H1 (cell line): ENCODE data around the gene ABCF2. TPM values are rescaled to one million over a fixed set of nuclear protein-coding genes. Genes with fewer than 3 reads are reported as not detected.

ENCODE experiments used
- CTCF ChIA-PET: fragments of 300-600 bp; sonication (Branson Sonifier 250); formaldehyde crosslinking; loops from one replicate; lab custom pipeline; 2021; ENCODE audit not compliant: partially characterized antibody; lab: Charles Lee
- POLR2A ChIA-PET: fragments of 300-600 bp; sonication (Branson Sonifier 250); formaldehyde crosslinking; loops from one replicate; lab custom pipeline; 2021; ENCODE audit warnings: inconsistent platforms; ENCODE audit not compliant: partially characterized antibody; lab: Charles Lee
- DNase-seq, 2 experiments: peaks; one replicate each; pipeline versions ENCODE4 v3.0.0 to v3.0.0-alpha.2; 2010 to 2022; ENCODE audit warnings: low spot score in 2 of 2, low read depth in 1 of 2, mixed read lengths in 1 of 2
- FAIRE-seq: peaks from 2 replicates; lab custom pipeline; 2011; peaks lifted over from hg19 to GRCh38; lab: Jason Lieb, UNC
- H2AFZ ChIP-seq: 2 replicates; pipeline ENCODE4 v1.8.1; 2012; ENCODE audit warnings: low read length, inconsistent platforms
- H2AK5ac ChIP-seq: 2 replicates; pipeline ENCODE4 v1.6.1; 2013; ENCODE audit warnings: low read depth, low read length
- H2BK120ac ChIP-seq: replicated peaks from 2 replicates; pipeline ENCODE3; 2013; ENCODE audit warnings: low read depth, low read length, inconsistent platforms
- H2BK12ac ChIP-seq: 2 replicates; pipeline ENCODE4 v1.6.1; 2013; ENCODE audit warnings: low read depth, low read length
- H2BK15ac ChIP-seq: 2 replicates; pipeline ENCODE4 v1.6.1; 2013; ENCODE audit warnings: low read length
- H2BK20ac ChIP-seq: 2 replicates; pipeline ENCODE4 v1.6.1; 2013; ENCODE audit warnings: low read length
- H2BK5ac ChIP-seq: 2 replicates; pipeline ENCODE4 v1.6.1; 2013; ENCODE audit warnings: low read depth, low read length
- H3K14ac ChIP-seq: 2 replicates; pipeline ENCODE4 v1.6.1; 2013; ENCODE audit warnings: inconsistent platforms; ENCODE audit not compliant: insufficient read length
- H3K18ac ChIP-seq: 2 replicates; pipeline ENCODE4 v1.6.1; 2013; ENCODE audit warnings: low read length; ENCODE audit errors: extremely low read depth
- H3K23ac ChIP-seq: 2 replicates; pipeline ENCODE4 v1.6.1; 2013; ENCODE audit warnings: inconsistent platforms; ENCODE audit not compliant: insufficient read length
- H3K23me2 ChIP-seq: 2 replicates; pipeline ENCODE4 v1.6.1; 2013; ENCODE audit warnings: low read depth, low read length
- H3K27ac ChIP-seq: 2 replicates; pipeline ENCODE4 v1.6.1; 2011; ENCODE audit warnings: low read depth, low read length, inconsistent platforms
- H3K27me3 ChIP-seq, 4 experiments: replicated peaks in 1 of 4; 1 replicate in 1 of 4; 2 replicates in 3 of 4; pipeline versions ENCODE4 v1.6.1 to v1.8.1; 2011 to 2013; ENCODE audit warnings: low read length in 3 of 4, mild to moderate bottlenecking in 3 of 4, inconsistent platforms in 2 of 4, mixed read lengths in 2 of 4, moderate library complexity in 1 of 4; ENCODE audit not compliant: control insufficient read depth in 3 of 4, insufficient read depth in 3 of 4; ENCODE audit errors: extremely low read depth in 1 of 4
- H3K36me3 ChIP-seq, 4 experiments: 2 replicates each; pipeline versions ENCODE4 v1.6.1 to v1.8.1; 2011 to 2013; ENCODE audit warnings: mild to moderate bottlenecking in 4 of 4, low read length in 3 of 4, moderate library complexity in 2 of 4, control low read depth in 1 of 4, inconsistent platforms in 1 of 4; ENCODE audit not compliant: insufficient read depth in 4 of 4, control insufficient read depth in 2 of 4
- H3K4ac ChIP-seq: replicated peaks from 2 replicates; pipeline ENCODE3; 2013; ENCODE audit warnings: low read length, low read depth, mixed read lengths, inconsistent platforms; ENCODE audit not compliant: insufficient read length
- H3K4me1 ChIP-seq, 4 experiments: replicated peaks in 1 of 4; 1 replicate in 1 of 4; 2 replicates in 3 of 4; pipeline versions ENCODE4 v1.6.1 to v1.8.1; 2011 to 2013; ENCODE audit warnings: low read length in 3 of 4, inconsistent platforms in 2 of 4, mixed read lengths in 1 of 4; ENCODE audit not compliant: insufficient read depth in 4 of 4, control insufficient read depth in 3 of 4
- H3K4me2 ChIP-seq, 2 experiments: 2 replicates each; pipeline versions ENCODE4 v1.6.1 to v1.8.1; 2011 to 2013; ENCODE audit warnings: low read depth in 2 of 2, low read length in 2 of 2, control low read depth in 1 of 2, inconsistent platforms in 1 of 2, mild to moderate bottlenecking in 1 of 2; ENCODE audit not compliant: insufficient read depth in 1 of 2
- H3K4me3 ChIP-seq, 4 experiments: fragments of 200-600, 300-600 bp in 1 of 4; sonication (generic), shearing (Covaris generic), sonication (Bioruptor Twin) in 1 of 4; 2 replicates each; pipeline versions ENCODE4 v1.5.1 to v1.8.1; 2011 to 2016; ENCODE audit warnings: low read length in 4 of 4, low read depth in 3 of 4, control low read depth in 2 of 4, inconsistent platforms in 2 of 4, mild to moderate bottlenecking in 2 of 4, mixed read lengths in 1 of 4, moderate library complexity in 1 of 4; ENCODE audit not compliant: insufficient read depth in 2 of 4; ENCODE audit errors: extremely low read depth in 1 of 4
- H3K56ac ChIP-seq: replicated peaks from 2 replicates; pipeline ENCODE3; 2013; ENCODE audit warnings: low read depth, mild to moderate bottlenecking, mixed read lengths, low read length, inconsistent platforms; ENCODE audit not compliant: insufficient read length
- H3K79me1 ChIP-seq: 2 replicates; pipeline ENCODE4 v1.6.1; 2013; ENCODE audit warnings: low read depth, low read length, control low read depth
- H3K79me2 ChIP-seq, 2 experiments: 2 replicates each; pipeline versions ENCODE4 v1.6.1 to v1.8.1; 2012 to 2013; ENCODE audit warnings: low read length in 2 of 2, mild to moderate bottlenecking in 2 of 2, inconsistent platforms in 1 of 2; ENCODE audit not compliant: insufficient read depth in 2 of 2, control insufficient read depth in 1 of 2
- H3K9ac ChIP-seq, 4 experiments: replicated peaks in 1 of 4; 1 replicate in 1 of 4; 2 replicates in 3 of 4; pipeline versions ENCODE4 v1.6.1 to v1.8.1; 2011 to 2013; ENCODE audit warnings: low read depth in 3 of 4, low read length in 3 of 4, control low read depth in 2 of 4, mild to moderate bottlenecking in 2 of 4, moderate library complexity in 2 of 4, inconsistent platforms in 1 of 4; ENCODE audit errors: extremely low read depth in 1 of 4
- H3K9me3 ChIP-seq, 2 experiments: 2 replicates each; pipeline versions ENCODE4 v1.6.1 to v1.8.1; 2012 to 2013; ENCODE audit warnings: mild to moderate bottlenecking in 2 of 2, moderate library complexity in 2 of 2, control low read depth in 1 of 2, inconsistent platforms in 1 of 2, low read depth in 1 of 2, low read length in 1 of 2, mixed read lengths in 1 of 2; ENCODE audit not compliant: insufficient read depth in 2 of 2
- H4K20me1 ChIP-seq, 2 experiments: replicated peaks in 1 of 2; 2 replicates each; pipeline versions ENCODE3 to v1.8.1; 2011 to 2013; ENCODE audit warnings: inconsistent platforms in 2 of 2, low read length in 2 of 2, mild to moderate bottlenecking in 1 of 2; ENCODE audit not compliant: insufficient read depth in 2 of 2, control insufficient read depth in 1 of 2
- H4K5ac ChIP-seq: 2 replicates; pipeline ENCODE4 v1.6.1; 2013; ENCODE audit warnings: low read length, low read depth, mixed read lengths, inconsistent platforms; ENCODE audit not compliant: insufficient read length
- H4K8ac ChIP-seq: 2 replicates; pipeline ENCODE4 v1.8.0; 2013; ENCODE audit warnings: mild to moderate bottlenecking, moderate library complexity, low read length, inconsistent platforms; ENCODE audit not compliant: insufficient read depth; ENCODE audit errors: extremely low read depth
- H4K91ac ChIP-seq: replicated peaks from 2 replicates; pipeline ENCODE3; 2013; ENCODE audit warnings: low read length, mixed read lengths, inconsistent platforms; ENCODE audit not compliant: insufficient read length
- CTCF ChIP-seq, 3 experiments: IDR thresholded peaks; 1 replicate in 2 of 3; 2 replicates in 1 of 3; pipeline versions ENCODE4 v1.5.1 to v1.6.1; 2011; ENCODE audit warnings: low read length in 3 of 3, mild to moderate bottlenecking in 3 of 3, inconsistent platforms in 2 of 3, low read depth in 1 of 3, moderate library complexity in 1 of 3; ENCODE audit not compliant: insufficient read depth in 1 of 3; ENCODE audit errors: control extremely low read depth in 1 of 3
- E2F6 ChIP-seq: IDR thresholded peaks from 2 replicates; pipeline ENCODE4 v1.6.1; 2012; ENCODE audit warnings: inconsistent platforms
- RNF2 ChIP-seq: fragments of 200-900, 300-1000 bp; sonication (generic); IDR thresholded peaks from 2 replicates; pipeline ENCODE4 v1.7.1; 2016; ENCODE audit warnings: borderline replicate concordance, low read depth, mild to moderate bottlenecking, antibody characterized with exemption, low read length; ENCODE audit not compliant: poor library complexity, severe bottlenecking; ENCODE audit errors: missing control alignments
- SRF ChIP-seq: IDR thresholded peaks from 2 replicates; pipeline ENCODE4 v1.6.1; 2011; ENCODE audit warnings: mild to moderate bottlenecking, low read depth, low read length, moderate library complexity
- TBP ChIP-seq: IDR thresholded peaks from 2 replicates; pipeline ENCODE4 v1.6.1; 2011; ENCODE audit warnings: low read depth, low read length, improper control_type of control experiment
- WGBS, 2 experiments: shearing (Covaris generic) in 1 of 2; methylation state at CpG; one replicate each; pipeline versions ENCODE4 v1.1.6 to v1.1.7; 2013 to 2015; ENCODE audit warnings: low lambda C conversion rate in 2 of 2, mixed read lengths in 2 of 2, inconsistent platforms in 1 of 2, low coverage in 1 of 2, missing lambda C conversion rate in 1 of 2; ENCODE audit not compliant: insufficient replicate concordance in 2 of 2, insufficient coverage in 1 of 2, insufficient read length in 1 of 2; ENCODE audit errors: extremely low coverage in 1 of 2, missing lambda C conversion rate in 1 of 2; 5-methylcytosine and 5-hydroxymethylcytosine counted together
- polyA plus RNA-seq, 7 experiments: library from polyadenylated mRNA; depleted of rRNA in 3 of 7; stranded (reverse) in 5 of 7; unstranded in 2 of 7; fragments of >200 nt in 5 of 7; fragments of 200-250 nt in 2 of 7; gene quantifications; 1 replicate in 5 of 7; 2 replicates in 1 of 7; 4 replicates in 1 of 7; pipeline versions ENCODE4 v1.2.1 to v1.2.3, GENCODE V29; 2011 to 2013; ENCODE audit warnings: missing spikeins in 2 of 7, mixed read lengths in 2 of 7
- total RNA-seq: library from RNA; stranded (reverse); fragmentation: NEBNext Ultra II Directional; extraction: Animal tissue kit (Norgen Biotek cat#: 25700); gene quantifications from 2 replicates; pipeline ENCODE4 v1.2.1, GENCODE V29; 2021

ABCF2 gene
- total and polyA plus RNA-seq, 2 of the 8 experiments (the other 6 are each of a cell fraction or from before 2014, with no cell fraction given) = 28.0 to 55.0 TPM

GRCh38 chr7:151167197-151167961, 59.6 kb downstream of the ABCF2 start, which contains the start of gene GBX1:
Gene GBX1, minus strand, starts transcription at chr7:151167694. Its CDS starts 146 bp downstream, at chr7:151167548.
- Histone ChIP-seq H3K36me3 (no peaks in the 10 kb centered on the region; a peak in 1 of 8 replicates), H4K91ac (no peak within 1 kb of the TSS), H4K8ac (no peak within 1 kb of the TSS), H2AFZ (no peak within 1 kb of the TSS), H3K9ac (peak within 1 kb of the TSS in 1 of 4 experiments; percentile 44; a peak in 1 of 7 replicates), H2BK5ac (no peak within 1 kb of the TSS), H3K27ac (no peak within 1 kb of the TSS), H3K56ac (no peak within 1 kb of the TSS), H2BK12ac (no peak within 1 kb of the TSS), H2BK20ac (no peak within 1 kb of the TSS), H3K4me1 (peaks cover 0 to 3% (median under 1%) of the 10 kb centered on the region in 4 experiments; a peak in 2 of 7 replicates), H3K79me2 (no peaks in the 10 kb centered on the region), H2BK120ac (no peak within 1 kb of the TSS), H3K18ac (0 out of 2 replicates have a peak within 1 kb of the TSS, but pooled peaks have one; percentile 6), H3K79me1 (no peaks in the 10 kb centered on the region), H3K23ac (no peak within 1 kb of the TSS), H3K14ac (no peak within 1 kb of the TSS), H3K27me3 (peaks cover 43 to 75% (median 59%) of the 10 kb centered on the region in 4 experiments), H3K4me3 (peak within 1 kb of the TSS; percentile 35 to 69 (median 42)), H4K5ac (no peak within 1 kb of the TSS), H3K4ac (no peak within 1 kb of the TSS), H4K20me1 (peaks cover 2% of the 10 kb centered on the region in 2 experiments), H3K23me2 (peaks cover 4% of the 10 kb centered on the region; the same call in 1 of the 2 replicates), H2AK5ac (no peak within 1 kb of the TSS), H2BK15ac (no peak within 1 kb of the TSS), H3K9me3 (no peaks in the 10 kb centered on the region), H3K4me2 (peak within 1 kb of the TSS; percentile 63 to 84)
- ChIA-PET POLR2A (interaction anchor here (0.9 to 1.4 kb wide), 2 partner anchors 8 to 66 kb away, joined by 3 read pairs; no protein-coding TSS in a partner anchor), CTCF (interaction anchor here (0.6 to 8.3 kb wide), 18 partner anchors 9 to 204 kb away, joined by 3 to 75 read pairs (median 5); no protein-coding TSS in a partner anchor)
- FAIRE-seq = no peak
- peak in 1 of 2 experiments; percentile 63 for DNase-seq
- WGBS, 2 experiments = 2% methylated on average over 42 of the region's 101 CpGs; no CpG with 5 or more reads in 1 of the 2 experiments
- TF ChIP-seq TBP (no peak), SRF (no peak), RNF2 (no peak), CTCF (IDR thresholded peaks at IDR 0.05; ENCODE audit: control extremely low read depth in 1 of 3, insufficient read depth in 1 of 3, low read depth in 1 of 3, low read length in 3 of 3) (peak in 2 of 3 experiments; percentile 1; a peak in 2 of 4 replicates), E2F6 (peak; percentile 14; the same call in 1 of the 2 replicates)
